HG02763 (cell line): ENCODE measurements around the gene BBX.

Experiments
- ATAC-seq: cut with Tn5 transposase; IDR thresholded peaks from one replicate; pipeline ENCODE4 v1.9.1; 2021; ENCODE audit warnings: mild to moderate bottlenecking, moderate library complexity; ENCODE audit not compliant: unreplicated experiment

Gene BBX

DNA sequence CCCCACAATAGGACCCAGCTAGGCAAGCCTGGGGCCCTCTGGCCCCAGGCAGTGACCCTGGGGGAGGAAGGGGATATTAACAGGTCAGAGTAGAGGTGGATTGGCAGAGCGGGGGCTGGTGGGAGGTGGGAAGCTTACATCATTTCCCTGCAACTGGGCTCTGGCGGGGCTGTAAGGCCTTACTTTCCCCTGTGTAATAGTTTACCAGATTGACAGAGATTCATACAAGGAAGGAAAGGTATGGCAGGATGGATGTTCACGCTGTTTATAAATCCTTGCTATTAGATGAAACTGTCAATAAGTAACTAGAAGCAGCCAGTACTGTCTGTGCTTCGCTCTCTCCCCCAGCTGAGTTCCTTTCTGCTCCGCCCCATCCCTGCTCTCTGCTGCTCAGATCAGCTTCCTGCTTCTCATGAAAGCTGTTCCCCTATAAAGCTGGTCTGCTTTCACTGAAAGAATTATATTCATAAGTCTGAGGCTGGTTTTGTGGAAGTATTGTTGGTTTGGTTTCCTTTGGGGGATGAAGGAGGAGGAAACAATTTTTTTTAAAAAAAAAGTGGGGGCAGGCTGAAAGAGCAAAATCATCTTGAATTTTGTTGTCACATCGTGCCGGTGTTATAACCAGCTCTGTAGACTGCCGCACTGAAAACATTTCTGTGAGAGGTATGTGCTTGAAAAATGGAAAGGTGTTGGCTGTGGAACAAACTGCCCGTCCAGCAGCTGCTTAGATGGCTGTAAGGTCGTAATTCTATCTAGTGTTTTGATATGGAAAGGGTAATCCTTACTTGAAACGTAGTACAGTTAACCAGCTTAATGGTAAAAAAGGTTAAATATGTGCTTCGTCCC, 76.4 kb downstream of the BBX start:
- peak; percentile 93 for ATAC-seq

DNA sequence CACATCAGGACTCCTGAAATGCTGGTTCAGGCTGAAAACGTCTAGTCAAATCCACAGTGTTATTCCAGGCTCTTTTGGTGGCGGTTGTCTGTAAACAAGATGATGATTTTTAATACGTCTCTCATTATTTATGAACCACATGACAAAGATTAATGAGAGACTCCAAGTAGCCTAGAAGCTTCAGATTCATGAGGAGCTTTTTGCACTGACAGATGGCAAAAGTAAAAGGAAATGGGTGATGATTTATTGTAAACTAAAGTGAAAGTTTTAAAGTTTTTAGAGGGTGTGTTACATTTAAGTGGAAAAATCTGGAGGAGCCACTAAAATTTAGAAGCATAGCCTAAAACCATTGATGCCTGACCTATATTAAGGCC, 77.0 kb downstream of the BBX start:
- peak; percentile 4 for ATAC-seq

DNA sequence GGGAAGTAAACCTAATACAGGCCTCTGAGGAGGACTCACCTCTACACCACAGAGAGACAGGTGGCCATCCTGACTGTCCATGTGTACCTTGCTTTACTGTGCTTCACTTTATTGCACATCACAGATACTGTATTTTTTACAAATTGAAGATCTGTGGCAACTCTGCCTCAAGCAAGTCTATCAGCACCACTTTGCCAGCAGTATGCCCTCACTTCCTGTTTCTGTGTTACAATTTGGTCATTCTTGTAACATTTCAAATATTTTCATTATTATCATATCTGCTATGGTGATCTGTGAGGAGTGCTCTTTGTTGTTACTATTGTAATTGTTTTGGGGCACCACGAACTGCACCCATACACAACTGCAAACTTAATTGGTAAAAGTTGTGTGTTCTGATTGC, 78.0 kb downstream of the BBX start:
- ATAC-seq, result no peak

DNA sequence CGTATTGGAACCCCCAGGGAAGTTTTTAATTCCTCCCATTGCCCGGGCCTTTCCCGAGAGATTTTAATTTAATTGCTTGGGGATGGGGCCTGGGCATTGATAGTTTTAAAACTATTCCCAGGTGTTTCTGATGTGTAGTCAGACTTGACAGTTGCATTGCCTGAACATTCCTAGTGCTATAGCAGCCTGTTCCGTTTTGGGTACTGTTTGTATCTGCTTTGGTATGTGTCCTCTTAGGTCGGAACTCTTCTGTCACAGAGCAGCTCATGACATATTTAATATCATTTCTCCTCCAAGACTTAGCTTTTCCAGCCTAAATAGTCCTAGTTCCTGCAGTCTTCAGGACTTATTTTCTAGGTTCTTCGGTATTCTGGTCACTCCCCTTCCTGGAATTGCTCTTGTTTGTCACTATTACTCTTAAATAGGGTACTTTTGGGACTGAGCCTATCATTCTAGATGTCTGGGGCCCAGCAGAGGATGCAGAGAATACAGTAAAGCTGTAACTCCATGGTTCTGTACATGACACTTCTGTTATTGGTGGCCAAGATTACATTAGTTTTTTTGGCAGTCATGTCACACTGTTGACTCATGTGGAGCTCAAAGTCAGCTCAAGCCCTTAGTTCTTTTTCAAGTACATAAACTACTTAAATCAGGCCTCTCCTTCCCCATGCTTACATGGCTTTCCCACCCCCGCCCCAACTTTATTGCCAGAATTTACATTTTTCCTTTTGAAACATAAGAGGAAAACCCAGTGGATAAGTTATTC, 81.5 kb downstream of the BBX start:
- no peak for ATAC-seq

DNA sequence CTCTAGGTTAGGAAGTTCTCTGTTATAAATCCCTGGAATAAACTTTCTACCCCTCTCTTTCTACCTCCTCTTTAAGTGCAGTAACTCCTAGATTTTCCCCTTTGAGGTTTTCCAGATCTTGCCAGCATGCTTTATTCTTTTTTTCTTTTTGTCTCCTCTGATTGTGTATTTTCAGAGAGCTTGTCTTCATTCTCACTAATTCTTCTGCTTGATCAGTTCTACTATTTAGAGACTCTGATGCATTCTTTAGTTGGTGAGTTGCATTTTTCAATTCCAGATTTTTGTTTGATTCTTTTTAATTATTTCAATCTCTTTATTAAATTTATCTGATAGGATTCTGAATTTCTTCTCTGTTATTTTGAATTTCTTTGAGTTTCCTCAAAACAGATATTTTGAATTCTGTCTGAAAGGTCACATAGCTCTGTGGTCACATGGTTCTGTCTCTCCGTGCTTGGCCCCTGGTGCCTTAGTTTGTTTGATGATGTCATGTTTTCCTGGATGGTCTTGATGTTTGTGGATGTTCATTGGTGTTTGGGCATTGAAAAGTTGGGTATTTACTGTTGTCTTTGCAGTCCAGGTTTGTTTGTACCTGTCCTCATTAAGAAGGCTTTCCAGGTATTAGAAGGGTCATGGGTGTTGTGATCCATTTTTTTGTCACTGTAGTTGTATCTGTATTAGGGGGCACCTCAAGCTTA, 89.2 kb downstream of the BBX start:
- no peak for ATAC-seq

DNA sequence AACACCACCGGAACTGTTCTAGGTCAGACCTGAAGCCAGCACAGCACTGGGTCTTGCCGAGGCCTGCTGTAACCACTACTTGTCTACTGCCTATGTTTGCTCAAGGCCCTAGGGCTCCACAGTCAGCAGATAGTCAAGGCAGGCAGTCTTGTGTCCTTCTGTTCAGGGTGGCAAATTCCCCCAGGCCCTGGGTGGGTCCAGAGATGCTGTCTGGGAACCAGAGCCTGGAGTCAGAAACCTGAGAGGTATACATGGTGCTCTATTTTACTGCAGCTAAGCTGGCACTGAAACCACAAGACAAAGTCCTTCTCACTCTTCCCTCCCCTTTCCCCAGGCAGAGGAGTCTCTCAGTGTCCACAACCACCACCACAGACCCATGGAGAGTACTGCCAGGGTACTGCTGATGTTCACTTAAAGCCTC, 89.9 kb downstream of the BBX start:
- no peak for ATAC-seq

DNA sequence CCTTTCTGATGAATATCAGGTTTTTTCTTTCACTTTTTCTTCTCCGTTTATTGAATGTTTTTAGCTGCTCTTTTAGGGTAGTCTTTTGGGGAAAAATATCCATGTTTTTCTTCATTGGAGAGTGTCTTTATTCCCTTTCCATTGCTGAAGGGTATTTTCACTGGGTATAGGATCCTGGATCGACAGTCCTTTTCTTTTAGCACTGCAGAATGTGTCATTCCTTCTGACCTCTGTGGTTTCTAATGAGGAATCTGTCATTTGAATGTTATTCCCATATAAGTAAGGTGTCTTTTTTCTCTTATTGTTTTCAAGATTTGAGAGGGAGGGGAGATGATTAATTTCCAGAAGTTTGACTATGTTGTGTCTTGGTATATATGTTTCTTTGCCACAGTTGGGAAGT, 96.8 kb downstream of the BBX start:
- ATAC-seq, result no peak

DNA sequence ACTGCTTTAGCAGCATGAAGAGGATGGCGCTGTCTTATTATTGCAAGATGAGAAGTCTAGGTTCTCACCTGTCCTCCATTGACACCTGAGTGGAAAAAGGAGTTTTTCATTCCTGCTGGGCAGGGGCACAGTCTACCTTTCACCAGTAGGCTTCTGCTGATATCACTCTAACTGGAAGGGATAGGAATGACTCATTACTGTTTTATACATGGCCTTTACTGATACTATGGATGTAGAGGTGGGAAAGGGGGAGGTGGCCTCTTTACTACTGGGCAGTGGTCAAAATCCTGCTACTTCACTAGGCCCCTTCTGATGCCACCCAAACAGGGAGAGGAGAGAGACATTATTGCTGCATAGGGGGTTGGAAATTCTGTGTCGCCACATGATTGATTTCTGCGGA, 97.8 kb downstream of the BBX start:
- ATAC-seq, result no peak

DNA sequence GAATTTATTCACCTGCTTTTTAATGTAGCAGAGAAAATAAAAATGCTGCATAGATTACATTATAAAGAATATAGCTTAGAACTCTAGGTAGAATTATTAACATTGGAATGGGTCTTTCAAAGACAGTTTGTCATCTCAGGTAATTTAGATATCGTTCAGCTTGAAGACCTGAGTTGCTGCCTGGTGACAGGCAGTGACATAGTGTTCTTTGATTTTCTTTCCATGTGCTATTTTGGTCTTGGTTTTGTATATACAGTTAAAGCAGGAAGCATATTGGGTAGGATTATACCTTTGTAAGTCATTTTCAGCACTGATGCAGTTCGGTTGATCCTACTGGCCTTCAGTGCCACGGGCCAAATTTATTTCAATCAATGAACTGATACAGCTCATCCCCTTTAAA, 98.7 kb downstream of the BBX start:
- no peak for ATAC-seq

DNA sequence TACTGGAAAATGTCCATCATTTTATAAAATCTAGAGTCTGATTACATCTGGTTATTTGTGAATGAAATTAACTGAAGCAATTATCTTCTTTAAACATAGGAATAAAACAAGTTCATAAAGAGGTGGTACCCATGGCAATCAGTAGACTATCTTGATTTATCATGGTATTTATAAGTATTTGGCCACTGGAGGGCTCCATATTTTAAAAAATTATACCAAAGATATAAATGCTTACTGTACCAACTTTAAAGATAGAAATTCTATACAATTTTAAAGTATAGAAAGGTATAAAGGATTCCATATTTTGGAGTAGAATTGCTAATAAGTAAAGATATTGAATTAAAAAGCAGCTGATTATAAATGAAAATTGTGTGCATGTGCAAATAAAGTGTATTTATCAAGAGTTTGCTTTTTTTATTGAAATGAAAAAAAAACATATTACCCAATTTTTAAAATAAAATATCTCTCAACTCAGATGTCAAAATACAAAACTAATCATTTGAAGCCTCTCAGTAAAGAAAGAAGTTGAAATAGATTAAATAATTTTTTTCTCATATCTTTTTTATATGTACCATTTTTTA, 105.3 kb downstream of the BBX start:
- ATAC-seq, result no peak

DNA sequence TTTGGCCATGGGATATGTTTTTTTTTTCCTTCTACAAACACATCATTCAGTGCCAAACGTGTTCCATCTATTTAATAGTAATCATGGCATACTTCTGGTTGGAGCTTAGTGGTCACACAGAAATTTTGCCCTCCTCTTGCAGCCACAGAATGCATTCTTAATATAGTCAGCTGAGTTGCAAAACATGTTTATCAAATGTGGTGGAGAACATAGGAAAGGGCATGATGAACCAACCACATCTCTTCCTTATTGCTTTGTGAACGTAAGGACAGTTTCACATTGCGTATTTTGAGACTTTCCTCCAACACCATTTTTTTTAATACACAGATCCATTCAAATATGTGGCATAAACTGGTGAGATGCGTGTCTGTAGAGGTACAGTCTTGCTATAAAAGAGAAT, 106.8 kb downstream of the BBX start:
- no peak for ATAC-seq

DNA sequence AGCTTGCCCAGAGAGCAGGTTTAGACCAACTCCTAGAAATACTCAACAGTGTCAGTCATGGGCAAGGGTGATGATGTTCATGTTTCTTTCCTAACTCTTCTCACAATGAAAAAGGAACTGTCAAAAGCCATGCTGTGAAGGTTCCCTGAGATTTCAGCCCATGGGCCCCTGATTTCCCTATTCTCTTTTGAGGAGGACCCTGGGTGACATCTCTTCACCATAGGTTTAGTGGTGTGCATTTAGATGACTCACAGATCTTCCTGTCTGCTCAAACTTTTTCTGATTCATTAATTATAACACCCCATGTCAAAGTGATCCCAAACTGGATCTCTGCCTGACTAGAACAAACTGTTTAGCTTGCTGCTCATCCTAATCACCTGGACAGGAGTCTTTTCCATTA, 108.0 kb downstream of the BBX start:
- ATAC-seq, result no peak

DNA sequence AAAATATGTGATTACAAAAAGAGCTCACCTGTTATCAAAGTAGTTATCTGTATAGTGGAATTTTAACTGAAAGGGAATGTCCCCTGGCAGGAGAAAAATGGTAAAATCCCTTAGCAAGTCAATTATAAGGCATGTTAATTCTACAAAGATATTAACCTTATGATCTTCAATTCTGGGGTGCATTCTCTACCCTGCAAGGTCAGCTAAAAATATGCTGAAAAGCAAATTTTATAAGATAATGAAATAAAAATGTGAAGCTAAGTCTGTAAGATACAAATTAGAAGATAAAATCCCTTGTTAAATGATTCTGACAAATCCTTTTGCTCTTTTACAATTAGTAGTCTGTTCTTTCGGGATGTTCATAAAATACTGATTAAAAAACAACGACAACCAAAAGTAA, 109.8 kb downstream of the BBX start:
- ATAC-seq, result no peak

DNA sequence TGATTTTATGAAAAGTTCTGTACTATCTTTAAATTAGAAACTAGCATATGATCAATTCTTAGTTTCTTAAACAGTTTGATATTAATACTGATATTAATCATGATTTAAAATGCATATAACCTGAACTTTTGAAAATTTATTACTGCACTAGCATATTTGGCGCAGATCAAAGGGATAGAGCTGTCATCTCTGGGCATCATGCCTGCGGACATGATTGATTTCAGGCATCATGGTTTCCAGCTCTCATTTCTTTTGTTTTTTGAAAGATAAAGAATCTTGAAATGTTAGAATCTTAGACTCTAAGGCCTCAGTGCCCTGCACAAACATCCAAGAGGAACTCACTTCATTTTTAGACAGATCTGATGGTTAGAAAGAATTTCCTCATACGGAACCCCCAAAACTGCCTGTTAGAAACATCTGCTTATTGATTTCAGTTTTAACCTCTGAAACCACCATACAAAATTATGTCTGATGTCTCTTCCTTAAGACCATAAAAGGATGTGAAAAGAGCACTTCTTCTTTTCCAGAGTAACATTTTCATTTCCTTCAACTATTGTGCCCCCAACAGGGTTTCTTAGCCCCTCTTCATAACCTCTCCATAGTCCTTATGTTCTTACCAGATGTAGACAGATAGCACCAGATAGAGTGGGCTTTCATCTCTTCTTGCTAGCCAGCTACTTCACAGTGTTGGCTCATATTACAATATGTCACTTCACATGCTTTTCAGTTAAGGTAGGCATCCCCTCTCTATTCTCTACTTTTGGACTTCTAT, 110.8 kb downstream of the BBX start:
- ATAC-seq, result peak; percentile 92

DNA sequence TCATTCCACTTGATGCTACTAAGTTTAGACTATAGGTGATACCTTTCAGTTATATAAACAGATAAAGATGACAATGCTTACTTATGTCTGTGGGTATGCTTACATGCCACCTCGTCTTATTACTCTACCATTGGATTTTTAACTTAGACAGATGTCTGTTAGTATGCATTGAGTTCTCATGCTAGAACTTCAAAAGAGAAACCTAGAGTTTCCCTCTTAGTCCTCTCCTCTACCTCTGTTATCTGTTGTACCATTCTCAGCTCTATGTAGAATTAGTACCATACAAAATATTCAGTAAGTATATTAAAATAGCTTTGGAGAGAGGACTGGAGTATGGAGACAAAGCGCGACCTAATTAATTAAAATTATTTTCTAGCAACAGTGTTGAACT, 111.3 kb downstream of the BBX start:
- peak; percentile 22 for ATAC-seq

DNA sequence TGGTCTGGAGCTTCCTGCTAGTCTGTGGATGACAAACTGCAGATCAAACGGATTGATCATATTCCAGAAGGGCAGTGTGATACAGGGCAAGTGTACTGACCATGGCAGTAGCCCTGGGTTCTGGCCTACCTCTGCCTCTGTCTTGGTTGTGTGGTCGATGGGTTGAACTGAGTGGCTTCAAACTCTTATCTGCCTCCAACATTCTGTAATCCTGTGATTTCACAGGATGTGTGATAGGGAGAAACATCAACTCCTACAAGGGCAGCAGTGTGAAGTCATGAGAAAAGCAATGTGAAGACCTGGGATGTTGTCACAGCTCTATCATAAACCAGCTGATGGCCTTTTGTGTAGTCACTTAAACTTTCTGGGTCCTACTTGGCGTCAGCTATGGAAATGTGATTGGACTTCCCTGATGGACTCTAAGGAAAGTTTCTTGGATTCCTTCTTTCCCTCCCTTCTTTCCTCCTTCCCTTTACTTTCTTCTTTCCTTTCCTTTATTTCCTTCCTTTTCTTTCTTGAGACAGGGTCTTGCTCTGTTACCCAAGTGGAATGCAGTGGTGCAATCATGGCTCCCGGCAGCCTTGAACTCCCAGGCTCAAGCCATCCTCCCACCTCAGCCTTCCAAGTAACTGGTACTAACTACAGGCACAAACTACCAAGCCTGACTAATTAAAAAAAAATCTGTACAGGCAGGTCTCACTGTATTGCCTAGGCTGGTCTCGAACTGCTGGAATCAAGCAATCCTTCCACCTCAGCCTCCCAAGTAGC, 114.8 kb downstream of the BBX start:
- no peak for ATAC-seq

DNA sequence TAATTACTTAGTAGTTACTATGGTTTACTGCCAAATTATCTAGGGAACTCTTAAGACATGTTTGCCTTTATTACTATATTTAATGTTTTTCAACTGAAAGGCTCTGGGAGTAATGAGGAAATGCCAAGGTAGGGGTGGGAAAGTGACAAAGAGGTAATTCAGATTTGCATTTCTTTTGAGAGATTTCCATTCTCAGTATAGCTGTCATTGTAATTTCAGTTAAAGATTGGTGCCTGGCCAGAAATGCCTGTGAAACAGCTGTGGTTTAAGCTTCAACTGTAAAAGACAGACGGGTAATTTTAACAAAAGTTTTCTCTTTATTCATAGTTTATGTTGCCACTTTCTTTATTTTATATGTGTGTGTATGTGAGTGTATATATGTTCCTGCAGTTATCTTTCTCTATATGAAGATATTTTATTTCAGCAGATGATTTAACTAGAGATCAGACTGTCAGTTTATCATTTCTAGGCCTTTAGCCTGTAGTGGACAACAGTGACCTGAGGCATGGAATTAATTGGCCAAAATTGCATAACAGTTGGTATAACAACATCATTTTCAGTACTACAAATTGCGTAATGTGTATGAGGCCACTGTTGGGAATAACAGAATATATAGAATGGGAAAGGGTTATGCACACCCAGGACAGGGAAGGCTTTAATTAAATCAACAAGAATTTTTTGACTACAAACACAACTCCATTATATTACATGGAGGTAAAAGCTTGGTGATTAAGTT, 119.0 kb downstream of the BBX start:
- no peak for ATAC-seq

DNA sequence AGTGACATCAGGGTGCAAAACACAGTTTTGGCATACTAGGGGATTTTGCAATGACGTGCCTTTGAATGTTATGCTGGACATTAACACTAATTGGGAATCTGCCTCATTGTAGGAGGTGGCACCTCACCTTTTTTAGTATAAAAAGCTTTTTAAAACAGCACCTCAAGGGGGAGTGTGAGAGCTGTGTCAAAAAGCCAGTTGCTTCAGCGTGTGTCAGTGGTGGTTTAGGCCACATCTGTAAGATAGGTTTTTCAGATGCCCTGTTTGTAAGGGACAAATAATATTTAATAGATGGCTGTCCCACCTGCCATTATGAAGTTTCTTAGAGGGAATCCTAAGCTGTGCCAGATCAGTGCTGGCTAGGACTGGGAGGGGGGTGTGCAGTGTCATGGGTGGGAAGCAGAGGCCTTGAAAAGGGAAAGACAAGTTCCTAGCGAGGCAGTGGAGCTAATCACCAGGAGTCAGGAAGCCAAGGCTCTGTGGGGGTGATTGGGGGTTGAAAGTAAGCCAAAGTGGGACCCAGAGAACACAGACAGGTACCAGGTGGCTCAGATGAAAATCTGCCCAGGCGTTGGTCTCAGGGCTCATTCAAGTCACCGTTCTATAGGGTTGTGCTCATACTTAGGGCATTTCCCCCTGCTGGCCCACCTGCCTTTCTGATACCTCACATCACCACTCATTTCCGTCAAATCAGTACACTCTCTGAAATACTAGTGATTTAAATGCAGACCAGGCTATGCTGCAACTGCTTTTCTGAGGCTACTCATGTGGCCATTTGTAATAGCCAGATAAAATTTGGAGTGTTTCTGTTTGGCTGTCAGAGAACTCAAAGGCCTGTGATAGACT, 120.5 kb downstream of the BBX start:
- no peak for ATAC-seq
